GM21367 (cell line): Measurements from ENCODE around the gene FCGR3B.
"Not testable (repeated sequence)": the region's sequence is repeated elsewhere in the genome, so short reads cannot be mapped to it uniquely, and the experiment has no call there.

Source experiments
- ATAC-seq: cut with Tn5 transposase; IDR thresholded peaks from one replicate; pipeline ENCODE4 v1.9.1; 2021; ENCODE audit not compliant: unreplicated experiment

FCGR3B gene

DNA sequence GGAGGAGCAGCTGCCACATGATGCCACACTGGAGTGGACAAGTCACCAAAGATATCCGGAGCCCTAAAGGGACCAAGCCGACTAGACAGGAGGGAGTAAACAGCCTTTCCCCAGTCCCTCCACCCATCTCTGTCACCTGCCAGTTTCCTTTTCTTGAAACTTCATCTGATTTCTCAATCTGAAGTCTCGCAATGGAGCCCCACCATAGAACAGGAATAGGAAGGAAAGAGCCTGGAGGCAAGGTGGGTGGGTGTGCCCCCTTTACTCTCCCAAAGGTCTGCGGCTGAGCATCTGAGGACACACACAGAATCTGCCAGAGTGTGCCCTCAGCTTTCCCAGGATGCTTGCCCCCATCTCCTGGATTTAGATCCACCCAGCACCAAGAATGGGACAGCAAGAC is at the start of gene FCGR3B:
FCGR3B (minus strand) TSS at position 101 of the 400 bp plus-strand sequence; CDS start at position 19, 82 bp downstream.
- no peak for ATAC-seq

DNA sequence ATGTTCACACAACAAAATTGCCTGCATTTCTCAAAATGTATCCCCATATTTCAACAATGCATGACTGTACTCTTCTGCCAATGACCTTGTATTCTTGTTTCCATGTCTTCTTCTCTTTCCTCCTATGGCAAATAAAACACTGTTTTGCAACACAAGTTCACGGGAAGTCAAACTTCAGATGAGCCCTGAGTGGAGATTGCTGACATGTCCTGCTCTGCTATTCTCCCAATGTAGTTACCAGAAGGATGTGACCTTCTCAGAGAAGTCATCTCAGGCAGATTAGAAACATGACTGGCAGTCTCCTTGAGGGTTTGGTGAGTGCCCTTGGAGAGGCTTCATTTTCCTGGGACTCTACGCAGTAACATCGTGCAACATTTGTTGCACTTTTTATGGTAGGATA is 47.5 kb upstream of the FCGR3B start:
- ATAC-seq = no peak

DNA sequence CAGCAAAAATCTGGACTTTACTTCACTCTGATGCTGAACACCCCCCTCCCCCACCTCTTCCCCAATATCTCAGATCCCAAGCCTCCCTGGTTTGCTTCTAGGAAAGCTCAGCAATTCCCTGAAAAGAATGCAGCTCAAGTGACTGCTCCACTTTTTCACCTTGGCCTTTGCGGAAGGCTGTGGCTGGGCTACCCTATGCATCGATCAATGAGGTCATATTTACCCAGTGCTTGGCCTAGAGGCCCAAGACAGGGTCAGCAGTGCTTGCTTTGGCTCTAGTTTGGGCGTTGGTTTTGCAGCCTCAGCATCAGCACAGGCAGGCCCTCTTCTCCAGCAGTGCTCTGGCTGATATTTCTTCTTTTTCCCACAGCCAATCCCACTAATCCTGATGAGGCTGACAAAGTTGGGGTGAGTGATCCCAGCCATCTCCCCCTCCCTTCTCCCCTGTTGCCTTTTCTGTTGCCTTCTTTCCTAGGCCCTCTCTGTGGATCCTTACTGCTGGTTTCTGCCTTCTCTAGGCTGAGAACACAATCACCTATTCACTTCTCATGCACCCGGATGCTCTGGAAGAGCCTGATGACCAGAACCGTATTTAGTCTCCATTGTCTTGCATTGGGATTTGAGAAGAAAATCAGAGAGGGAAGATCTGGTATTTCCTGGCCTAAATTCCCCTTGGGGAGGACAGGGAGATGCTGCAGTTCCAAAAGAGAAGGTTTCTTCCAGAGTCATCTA is 46.1 kb upstream of the FCGR3B start:
- ATAC-seq = no peak

DNA sequence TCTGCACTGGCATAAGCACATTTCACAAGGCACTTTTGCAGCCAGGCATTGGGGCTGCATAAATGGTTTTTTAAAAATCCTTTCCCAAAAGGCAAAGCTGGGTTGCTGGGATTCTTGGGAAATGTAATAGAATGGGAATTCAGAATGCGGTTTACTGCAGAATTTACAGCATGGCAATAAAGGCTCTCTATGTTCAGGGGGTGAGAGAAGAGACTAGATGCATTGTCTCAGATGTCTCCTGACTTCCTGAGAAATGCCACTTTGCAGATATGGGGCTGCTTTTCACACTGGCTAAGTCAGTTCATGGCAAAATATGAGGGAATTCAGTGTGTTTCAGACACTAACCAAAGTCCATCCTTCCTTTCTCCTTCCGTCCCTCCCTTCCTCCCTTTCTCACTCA is 45.5 kb upstream of the FCGR3B start:
- no peak for ATAC-seq

DNA sequence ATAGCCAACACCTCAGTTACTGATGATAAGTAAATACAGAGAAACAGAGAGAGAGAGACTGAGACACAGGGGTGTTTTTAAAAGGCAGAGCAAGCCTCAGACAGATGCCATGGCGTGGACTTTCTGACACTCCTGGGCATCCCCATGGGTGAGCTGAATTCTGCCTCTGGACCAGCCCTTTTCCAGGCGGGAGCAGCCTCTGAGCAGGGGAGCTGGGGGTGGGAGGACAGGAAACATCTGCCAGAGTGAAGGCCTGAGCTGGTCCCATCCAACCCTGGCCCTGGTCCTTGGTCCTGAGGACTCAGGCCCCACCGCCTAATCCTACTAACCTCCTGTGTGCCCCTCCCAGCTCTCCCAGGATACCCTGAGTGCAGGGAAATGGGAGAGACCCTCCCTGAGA is 43.9 kb upstream of the FCGR3B start:
- not testable (repeated sequence) for ATAC-seq

DNA sequence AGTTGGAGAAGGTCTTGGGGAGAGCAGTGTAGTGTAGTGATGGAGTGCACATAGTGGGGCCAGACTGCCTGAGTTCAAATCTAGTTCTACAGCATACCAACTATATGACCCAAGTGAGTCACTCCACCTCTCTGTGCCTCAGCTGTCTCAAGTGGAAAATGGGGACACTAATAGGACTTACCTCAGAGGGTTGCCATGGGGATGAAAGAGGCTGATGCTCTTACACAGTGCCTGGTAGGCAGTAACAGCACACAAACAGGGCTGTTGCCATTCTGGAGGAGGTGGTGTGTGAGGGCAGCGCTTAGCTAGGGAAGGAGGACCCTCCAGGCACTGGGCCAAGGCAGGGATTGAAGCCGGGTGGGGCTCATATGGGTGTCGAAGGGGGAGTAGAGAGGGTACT is 43.5 kb upstream of the FCGR3B start:
- ATAC-seq = not testable (repeated sequence)

DNA sequence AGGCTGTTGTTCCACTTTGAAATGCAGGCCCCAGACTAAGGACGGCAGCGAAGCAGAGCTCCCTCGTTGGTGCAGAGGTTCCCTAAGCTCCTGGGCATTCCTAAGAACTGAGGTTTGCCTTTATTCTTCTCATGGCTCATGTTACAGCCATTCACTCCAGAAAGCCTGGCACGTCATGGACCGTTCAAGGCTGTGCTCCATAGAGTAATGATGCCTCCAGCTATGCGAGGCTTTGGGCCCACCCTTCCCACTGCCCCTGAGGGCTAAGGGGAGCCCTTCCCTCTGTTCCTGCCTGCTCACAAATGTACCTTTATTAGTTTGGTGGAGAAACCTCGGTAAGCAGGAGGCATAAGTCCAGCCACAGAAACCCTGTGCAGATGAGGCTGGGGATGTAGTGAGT is 42.5 kb upstream of the FCGR3B start:
- ATAC-seq = not testable (repeated sequence)

DNA sequence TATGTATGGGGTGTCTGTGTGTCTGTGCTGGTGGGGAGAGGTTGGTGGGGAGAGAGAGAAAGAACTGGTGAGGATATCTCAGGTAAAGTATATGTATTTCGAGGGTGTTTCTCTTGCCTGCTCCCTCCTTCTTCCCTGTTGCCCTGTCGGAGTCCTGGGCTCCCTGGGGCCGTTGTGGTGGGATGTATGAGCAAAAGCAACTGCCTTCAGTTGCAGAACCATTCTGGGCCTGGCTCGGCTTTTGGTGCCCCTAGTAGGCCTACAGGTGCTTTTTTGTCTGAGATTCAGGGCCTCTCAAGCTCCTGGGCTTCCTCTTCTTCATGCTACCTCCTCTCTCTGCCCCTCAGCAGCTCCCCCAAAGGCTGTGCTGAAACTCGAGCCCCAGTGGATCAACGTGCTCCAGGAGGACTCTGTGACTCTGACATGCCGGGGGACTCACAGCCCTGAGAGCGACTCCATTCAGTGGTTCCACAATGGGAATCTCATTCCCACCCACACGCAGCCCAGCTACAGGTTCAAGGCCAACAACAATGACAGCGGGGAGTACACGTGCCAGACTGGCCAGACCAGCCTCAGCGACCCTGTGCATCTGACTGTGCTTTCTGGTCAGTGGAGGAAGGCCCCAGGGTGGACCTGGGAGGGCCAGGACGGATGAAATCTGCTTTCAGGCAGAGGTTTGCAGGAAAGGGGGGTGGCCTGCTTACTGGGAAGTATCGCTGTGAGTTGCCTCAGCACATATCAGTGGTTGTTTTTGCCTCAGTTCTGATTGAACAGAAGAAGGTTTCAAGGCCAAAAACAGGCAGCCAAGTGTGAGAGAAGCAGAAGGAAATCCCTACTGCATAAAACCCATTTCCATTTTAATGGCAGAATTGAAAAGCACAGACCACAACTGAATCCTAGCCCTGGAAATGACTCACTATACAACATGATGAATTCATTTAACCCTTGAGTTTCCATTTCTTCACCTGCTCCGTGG is 40.4 kb upstream of the FCGR3B start:
- ATAC-seq = not testable (repeated sequence)

DNA sequence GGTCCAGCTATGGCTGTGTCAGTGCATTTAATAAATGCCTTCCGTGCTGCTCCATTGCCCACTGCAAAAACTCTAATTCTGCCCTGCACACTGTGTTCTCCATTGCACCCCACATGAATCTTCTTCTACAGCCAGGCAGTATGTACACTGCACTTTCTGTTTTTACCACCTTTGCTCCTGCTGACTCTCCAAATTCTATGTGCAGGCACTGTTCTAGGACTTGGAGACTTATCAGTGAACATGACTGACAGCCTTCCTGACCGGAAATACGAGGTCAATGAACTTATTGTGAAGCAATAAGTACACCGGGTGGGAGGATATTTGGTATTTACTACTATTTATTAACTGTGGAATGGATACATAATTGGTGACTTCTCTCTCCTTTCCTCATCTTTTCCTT is 33.7 kb upstream of the FCGR3B start:
- ATAC-seq = not testable (repeated sequence)

DNA sequence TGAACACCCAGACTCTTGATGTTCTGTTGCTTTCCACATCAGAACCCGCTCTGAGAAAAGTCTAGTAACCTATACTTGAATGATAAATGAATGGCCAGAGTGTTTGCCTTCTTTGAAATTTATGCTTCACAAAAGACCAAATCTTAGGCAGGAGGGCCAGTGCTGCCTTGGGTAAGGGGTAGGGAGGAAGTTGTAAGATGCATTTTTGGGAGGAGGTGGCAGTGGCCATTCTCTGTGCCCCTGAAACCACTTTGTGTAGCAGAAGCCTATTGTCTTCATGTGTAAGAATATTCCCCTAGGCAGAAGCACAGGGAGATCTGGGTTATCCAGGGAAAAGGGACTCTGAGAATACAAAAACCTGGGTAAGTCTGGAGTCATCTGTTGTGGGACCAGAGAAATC is 32.6 kb upstream of the FCGR3B start:
- peak; percentile 12 for ATAC-seq

DNA sequence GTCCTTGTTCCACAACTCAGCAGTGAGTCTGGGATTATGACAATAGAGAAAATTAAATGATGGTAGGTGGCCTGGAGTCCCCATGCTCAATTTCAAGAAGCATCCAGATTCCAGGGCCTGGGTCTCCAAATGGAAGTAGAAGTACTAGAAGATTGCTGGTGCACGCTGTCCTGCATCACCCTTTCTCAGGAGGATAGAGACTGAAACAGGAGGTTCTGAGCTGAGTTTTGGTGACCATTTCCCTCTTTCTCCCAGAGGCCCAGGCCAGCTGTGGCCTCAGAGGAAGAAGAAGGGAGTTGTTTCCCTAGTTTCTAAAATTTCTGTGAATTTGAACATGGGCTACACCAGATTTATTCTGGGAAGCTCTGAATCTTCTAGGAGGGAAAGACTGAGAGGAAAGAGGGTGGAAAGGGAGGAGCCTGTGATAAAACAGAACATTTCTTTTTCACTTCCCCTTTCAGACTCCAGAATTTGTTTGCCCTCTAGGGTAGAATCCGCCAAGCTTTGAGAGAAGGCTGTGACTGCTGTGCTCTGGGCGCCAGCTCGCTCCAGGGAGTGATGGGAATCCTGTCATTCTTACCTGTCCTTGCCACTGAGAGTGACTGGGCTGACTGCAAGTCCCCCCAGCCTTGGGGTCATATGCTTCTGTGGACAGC is 31.8 kb upstream of the FCGR3B start, which contains the start of gene FCGR2B:
FCGR2B (plus strand) TSS at position 460 of the 656 bp plus-strand sequence; CDS start at position 559, 99 bp downstream.
- peak; percentile 65 for ATAC-seq

DNA sequence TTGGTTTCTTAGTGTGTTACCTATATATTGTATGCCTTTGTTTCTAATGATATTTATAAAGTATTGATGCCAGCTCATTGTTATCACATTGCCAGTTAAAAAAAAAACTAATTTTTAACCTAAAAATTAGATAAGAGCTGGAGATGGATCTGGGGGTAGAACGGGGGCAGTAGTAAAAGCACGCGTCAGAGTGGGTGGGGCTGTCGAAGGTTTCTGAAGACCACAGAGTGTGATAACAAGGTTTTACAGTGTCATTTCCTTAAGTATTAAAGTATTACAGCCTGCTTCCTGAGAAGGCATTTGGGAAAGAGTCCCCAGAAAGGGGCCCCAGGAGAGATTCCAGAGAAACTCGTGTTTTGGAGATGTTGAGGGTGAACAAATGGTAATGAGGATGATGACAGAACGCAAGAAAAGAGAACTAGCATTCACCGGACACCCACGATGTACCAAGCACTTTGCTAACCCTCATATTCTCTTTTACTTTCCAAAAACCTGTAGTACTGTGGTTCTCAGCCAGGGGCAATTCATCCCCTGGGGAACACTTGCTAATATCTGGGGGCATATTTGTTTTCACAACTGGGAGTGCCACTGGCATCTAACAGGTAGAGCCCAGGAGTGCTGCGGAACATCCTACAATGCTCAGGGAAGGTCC is 30.8 kb upstream of the FCGR3B start:
- not testable (repeated sequence) for ATAC-seq

DNA sequence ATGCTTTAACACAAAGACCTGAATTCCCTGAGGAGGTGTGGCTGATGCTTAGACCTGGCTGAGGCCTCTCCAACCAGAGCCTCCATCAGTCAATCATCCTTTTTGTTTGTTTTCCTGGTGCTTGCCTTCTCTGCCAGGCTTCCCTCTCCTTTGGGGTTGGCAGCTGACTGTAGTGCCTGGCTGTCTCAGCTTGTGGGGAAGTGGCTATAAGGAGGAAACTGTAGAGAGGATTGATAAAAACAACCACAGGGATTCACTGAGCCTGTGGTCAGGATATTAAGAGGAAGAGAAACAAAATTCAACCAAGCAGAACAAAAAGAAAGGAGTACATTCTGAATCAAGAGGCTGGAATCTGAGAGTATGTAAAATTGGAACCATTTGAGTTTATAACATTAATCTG is 27.5 kb upstream of the FCGR3B start:
- ATAC-seq = not testable (repeated sequence)

DNA sequence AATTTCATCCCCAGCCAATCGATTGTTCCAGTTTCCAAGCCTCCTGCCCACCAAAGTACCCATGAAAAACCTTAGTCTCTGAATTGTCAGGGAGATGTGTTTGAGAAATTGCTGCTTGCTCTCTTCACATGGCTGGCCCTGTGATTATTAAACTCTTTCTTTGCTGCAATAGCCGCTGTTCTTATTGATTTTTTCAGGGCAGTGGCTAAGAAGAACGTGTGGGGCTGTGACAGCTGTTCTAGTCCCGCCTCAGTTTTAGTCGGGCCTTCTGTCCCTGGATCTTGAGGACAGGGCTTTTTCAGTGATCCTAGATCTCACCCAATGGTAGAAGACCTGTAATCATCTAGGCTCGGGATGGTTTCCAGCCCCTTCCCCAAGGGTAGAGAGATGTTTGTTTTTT is 23.0 kb upstream of the FCGR3B start:
- ATAC-seq = not testable (repeated sequence)

DNA sequence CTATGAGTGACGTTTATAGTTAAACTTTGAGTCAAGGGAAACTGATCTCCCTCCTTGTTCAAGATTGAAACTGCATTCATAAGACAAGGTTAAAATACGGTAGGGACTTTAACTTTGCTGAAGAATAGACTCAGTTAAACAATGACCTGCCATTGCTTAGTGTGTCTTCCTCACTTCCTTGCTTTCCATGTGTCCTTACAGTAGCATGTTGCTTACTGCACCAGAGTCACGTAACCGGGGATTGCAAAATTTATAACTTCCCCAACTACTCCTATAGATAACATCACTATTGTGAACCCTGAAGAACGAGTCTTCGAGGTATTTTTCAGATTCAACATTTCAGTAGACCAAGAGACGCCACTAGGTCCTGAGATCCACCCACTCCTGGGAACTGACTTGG is 22.6 kb upstream of the FCGR3B start:
- ATAC-seq = not testable (repeated sequence)

DNA sequence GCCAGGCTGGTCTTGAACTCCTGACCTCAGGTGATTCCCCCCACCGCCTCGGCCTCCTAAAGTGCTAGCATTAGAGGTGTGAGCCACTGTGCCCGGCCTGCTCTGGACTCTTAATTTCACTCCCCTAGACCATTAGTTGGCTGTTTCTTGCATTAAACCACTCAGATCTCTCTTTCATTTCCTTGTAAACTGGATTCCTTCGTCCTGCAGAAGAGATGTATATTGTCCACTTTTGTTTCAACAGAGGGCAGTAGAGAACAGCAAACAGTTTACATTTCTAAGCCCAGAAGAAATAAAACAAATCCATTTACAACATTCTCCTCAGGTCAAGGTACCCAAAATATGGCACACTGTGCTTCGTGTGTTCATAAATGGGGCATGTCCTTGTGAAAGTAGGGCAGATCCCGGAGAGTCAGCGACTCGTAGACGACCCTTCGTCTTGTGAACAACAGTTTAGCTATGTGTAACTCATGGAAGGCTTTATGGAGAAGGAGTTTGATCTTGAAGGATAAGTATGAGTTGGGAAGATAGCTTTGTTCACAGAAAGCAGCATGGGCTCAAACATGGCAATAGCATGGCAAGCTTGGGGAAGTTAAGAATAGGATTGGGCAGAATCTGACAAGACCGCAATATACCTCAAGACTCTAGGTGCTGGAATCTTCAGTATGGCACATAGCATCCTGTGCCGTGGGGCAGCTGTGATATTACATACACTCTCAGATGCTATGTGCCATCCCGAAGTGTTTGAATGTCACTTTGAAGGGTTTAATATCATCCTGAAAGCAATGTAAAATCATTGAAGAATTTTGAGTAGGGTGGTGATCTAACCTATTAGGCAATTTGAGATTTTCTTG is 16.8 kb upstream of the FCGR3B start:
- not testable (repeated sequence) for ATAC-seq

DNA sequence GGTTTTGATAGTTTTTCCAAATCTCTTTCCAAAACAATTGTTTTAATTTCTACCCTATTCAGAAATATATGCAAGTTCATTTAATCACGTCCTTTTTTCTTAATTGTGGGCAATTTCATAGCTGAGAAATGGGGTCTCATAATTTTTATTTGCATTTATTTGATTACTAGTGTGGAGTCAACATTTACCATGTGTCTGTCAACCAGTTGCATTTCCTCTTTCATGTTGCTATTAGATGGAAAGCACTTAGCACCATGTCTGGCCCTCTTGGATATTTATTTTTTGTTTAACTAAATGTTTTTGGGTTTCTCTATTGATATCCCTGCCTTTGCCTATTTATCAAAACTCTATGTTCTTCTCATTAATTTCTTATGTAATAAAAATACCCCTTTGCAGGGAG is 13.9 kb upstream of the FCGR3B start:
- not testable (repeated sequence) for ATAC-seq

DNA sequence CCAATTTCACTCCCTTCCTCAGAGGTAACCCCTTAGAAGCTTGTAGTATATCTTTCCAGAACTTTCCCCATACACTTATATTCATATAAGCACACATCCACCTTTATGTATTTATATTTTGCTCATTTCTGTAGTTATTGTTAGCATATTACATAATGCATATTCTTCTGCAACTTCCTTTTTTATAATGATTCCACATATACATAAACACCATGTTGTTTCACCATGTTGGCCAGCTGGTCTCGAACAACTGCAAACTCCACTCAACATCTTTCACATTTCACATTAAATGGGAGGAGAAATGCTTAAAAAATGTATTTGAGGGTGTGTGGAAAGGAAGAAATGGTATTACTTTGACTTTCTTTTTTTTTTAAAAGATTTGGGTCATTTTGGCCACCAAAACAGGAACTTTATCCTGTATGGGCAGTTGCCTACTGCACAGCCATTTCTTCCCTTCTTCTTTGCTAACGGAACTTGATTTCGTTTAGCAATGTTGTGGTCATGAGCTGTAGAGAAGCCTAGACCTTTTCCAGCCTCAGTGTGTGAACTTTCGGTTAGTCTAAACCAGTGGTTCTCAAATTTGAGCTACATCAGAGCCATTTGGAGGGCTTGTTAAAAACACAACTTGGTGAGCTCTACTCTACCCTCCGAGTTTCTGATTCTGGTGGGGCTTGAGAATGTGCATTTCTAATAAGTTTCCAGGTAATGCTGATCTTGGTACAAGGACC is 12.7 kb upstream of the FCGR3B start:
- not testable (repeated sequence) for ATAC-seq

DNA sequence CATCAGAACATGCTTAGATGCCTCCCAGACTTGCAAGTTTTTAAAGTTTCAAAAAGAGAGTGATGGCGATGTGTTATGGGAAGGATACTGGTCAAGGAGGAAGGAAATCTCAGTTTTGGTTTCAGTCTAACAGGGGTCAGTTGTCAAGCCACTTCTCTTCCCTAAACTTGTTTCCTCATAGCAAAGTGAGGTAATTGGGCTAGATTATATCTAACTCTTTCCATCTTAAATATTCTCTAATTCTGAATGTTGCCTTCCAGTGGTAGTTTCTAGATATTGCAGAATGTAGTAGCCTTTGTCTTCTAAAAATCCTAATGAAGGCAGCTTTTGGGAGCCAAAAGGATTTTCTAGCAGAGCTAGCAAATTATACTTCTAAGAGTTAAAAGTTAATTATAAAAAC is 11.7 kb upstream of the FCGR3B start:
- ATAC-seq = not testable (repeated sequence)
